NT2/D1 (cell line): ENCODE data around the gene DENND6A.

ENCODE experiments used
- DNase-seq: peaks from one replicate; pipeline ENCODE4 v3.0.0-alpha.2; 2011; ENCODE audit warnings: low read depth, low spot score
- H3K27me3 ChIP-seq: 2 replicates; pipeline ENCODE4 v1.6.0; 2011; ENCODE audit warnings: mild to moderate bottlenecking; ENCODE audit not compliant: insufficient read length, insufficient read depth
- H3K36me3 ChIP-seq: 2 replicates; pipeline ENCODE4 v1.6.1; 2011; ENCODE audit warnings: mild to moderate bottlenecking, low read length, mixed read lengths; ENCODE audit not compliant: insufficient read depth, insufficient read length
- H3K4me1 ChIP-seq: 2 replicates; pipeline ENCODE4 v1.5.1; 2011; ENCODE audit not compliant: insufficient read depth, insufficient read length
- H3K4me3 ChIP-seq: 2 replicates; pipeline ENCODE4 v1.5.1; 2011; ENCODE audit warnings: low read depth; ENCODE audit not compliant: insufficient read length
- H3K9ac ChIP-seq: 2 replicates; pipeline ENCODE4 v1.6.0; 2011; ENCODE audit warnings: low read depth; ENCODE audit not compliant: insufficient read length
- H3K9me3 ChIP-seq: 2 replicates; pipeline ENCODE4 v1.5.1; 2011; ENCODE audit warnings: mild to moderate bottlenecking, low read length; ENCODE audit not compliant: insufficient read depth
- SUZ12 ChIP-seq: IDR thresholded peaks from 2 replicates; pipeline ENCODE4 v1.6.1; 2011; ENCODE audit not compliant: insufficient read length, insufficient read depth; ENCODE audit errors: extremely low read depth
- YY1 ChIP-seq: IDR thresholded peaks from 2 replicates; pipeline ENCODE4 v1.6.1; 2011; ENCODE audit not compliant: insufficient read length, insufficient read depth
- ZNF274 ChIP-seq: IDR thresholded peaks from 2 replicates; pipeline ENCODE4 v1.6.1; 2011; ENCODE audit warnings: mild to moderate bottlenecking, low read depth, low read length

Gene DENND6A

GRCh38 chr3:57586778-57587177, 106.1 kb downstream of the DENND6A start:
- Histone ChIP-seq H3K4me1 (no peaks in the 10 kb centered on the region), H3K27me3 (no peaks in the 10 kb centered on the region), H3K9me3 (no peaks in the 10 kb centered on the region), H3K36me3 (peaks cover 61% of the 10 kb centered on the region), H3K9ac (no peak overlapping the region), H3K4me3 (no peak overlapping the region)
- DNase-seq, result no peak
- TF ChIP-seq ZNF274 (no peak), SUZ12 (no peak), YY1 (no peak)

DNA sequence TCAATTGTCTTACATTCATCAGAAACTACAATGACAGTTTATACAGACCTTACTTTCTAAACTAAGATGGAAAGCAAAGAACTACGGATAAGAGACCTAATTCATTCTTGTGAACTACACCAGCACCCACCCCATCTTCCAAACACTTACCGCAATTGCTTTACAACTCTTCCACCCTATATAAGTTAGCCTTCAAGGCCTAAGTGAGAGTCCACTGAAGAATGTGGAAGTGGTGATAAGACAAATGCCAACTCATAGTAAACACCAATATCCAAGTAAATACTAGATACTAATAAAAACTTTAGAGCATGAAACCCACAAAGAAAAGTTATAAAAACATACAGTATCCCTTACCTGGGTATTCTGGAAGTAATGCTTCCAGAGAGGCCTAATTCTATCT, 109.3 kb downstream of the DENND6A start:
- Histone ChIP-seq H3K4me3 (no peak overlapping the region), H3K4me1 (no peaks in the 10 kb centered on the region), H3K36me3 (peaks cover 79% of the 10 kb centered on the region), H3K9ac (no peak overlapping the region), H3K27me3 (no peaks in the 10 kb centered on the region), H3K9me3 (no peaks in the 10 kb centered on the region)
- DNase-seq, result no peak
- TF ChIP-seq SUZ12 (no peak), ZNF274 (no peak), YY1 (no peak)

GRCh38 chr3:57582474-57583168, 110.3 kb downstream of the DENND6A start:
- Histone ChIP-seq H3K4me1 (no peaks in the 10 kb centered on the region), H3K4me3 (no peak overlapping the region), H3K9me3 (no peaks in the 10 kb centered on the region), H3K36me3 (peaks cover 81% of the 10 kb centered on the region), H3K27me3 (no peaks in the 10 kb centered on the region), H3K9ac (no peak overlapping the region)
- DNase-seq, result no peak
- TF ChIP-seq ZNF274 (no peak), YY1 (no peak), SUZ12 (no peak)

GRCh38 chr3:57577801-57578200, 115.1 kb downstream of the DENND6A start:
- H3K9ac ChIP-seq, result no peak overlapping the region
- peaks cover 92% of the 10 kb centered on the region for H3K36me3 ChIP-seq
- no peak for TF ChIP-seq SUZ12
- no peak for TF ChIP-seq YY1
- no peak for TF ChIP-seq ZNF274
- no peaks in the 10 kb centered on the region for H3K4me1 ChIP-seq
- no peaks in the 10 kb centered on the region for H3K9me3 ChIP-seq
- no peaks in the 10 kb centered on the region for H3K27me3 ChIP-seq
- no peak overlapping the region for H3K4me3 ChIP-seq
- DNase-seq, result no peak

DNA sequence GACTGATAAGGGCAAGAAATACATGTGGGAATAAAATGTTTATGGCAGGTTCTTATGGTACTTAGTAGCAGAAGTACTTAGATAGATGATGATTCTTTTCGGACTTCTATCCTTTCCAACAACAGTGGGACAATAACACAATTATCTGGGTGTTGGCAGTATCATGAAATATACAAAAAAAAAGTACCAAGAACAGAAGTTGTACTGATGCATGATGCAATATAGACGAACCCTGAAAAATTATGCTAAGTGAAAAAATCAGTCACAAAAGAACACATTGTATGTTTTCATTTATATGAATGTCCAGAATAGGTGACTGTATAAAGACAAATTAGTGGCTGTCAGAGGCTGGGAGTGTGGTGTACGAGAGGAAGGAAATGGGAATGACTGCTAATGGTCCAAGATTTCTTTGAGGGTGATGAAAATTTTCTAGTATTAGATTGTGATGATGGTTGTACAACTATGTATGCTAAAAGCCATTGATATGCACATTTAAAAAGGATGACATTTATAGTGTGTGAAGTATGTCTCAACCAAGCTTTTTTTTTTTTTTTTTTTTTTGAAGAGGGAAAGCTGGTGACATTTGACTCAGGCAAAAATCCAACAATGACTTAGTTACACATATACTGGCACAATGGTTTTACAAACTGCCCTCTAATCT, 116.8 kb downstream of the DENND6A start:
- Histone ChIP-seq H3K9ac (no peak overlapping the region), H3K27me3 (no peaks in the 10 kb centered on the region), H3K36me3 (peaks cover 93% of the 10 kb centered on the region), H3K4me3 (no peak overlapping the region), H3K4me1 (no peaks in the 10 kb centered on the region), H3K9me3 (no peaks in the 10 kb centered on the region)
- no peak for TF ChIP-seq ZNF274
- TF ChIP-seq YY1, result no peak
- no peak for TF ChIP-seq SUZ12
- no peak for DNase-seq
